ENCODE results near the gene SH3YL1. TPM values are rescaled to one million over a fixed set of nuclear protein-coding genes. Genes with fewer than 3 reads are reported as not detected.

The SH3YL1 gene
- total RNA-seq, 1 donor from 2014 or later, result 33.3 TPM

- Mint-ChIP-seq H3K27me3 (no peaks in the 10 kb centered on the region), H3K27ac (no peak overlapping the region), H3K9me3 (no peaks in the 10 kb centered on the region), H3K4me3 (no peak overlapping the region), H3K4me1 (no peaks in the 10 kb centered on the region), H3K36me3 (ENCODE audit: low read depth) (peaks cover 54% of the 10 kb centered on the region)
- ChIA-PET POLR2A (no interaction called here), CTCF (no interaction called here)
- DNase-seq (no peak), ATAC-seq (ENCODE audit: low read depth) (no peak)
- no peak for TF ChIP-seq CTCF (IDR thresholded peaks at IDR 0.05)
- intact Hi-C loops (cut with micrococcal nuclease), result no loop called here
These were observed 29.4 kb downstream of the SH3YL1 start for GRCh38 chr2:234421-234820.

GRCh38 chr2:233030-233429 is 30.8 kb downstream of the SH3YL1 start:
- DNase-seq, result no peak
- H3K36me3 Mint-ChIP-seq (ENCODE audit: low read depth), result peaks cover 52% of the 10 kb centered on the region
- ATAC-seq (ENCODE audit: low read depth), result no peak
- H3K9me3 Mint-ChIP-seq, result no peaks in the 10 kb centered on the region
- CTCF ChIA-PET, result no interaction called here
- H3K27ac Mint-ChIP-seq, result no peak overlapping the region
- no peaks in the 10 kb centered on the region for H3K4me1 Mint-ChIP-seq
- H3K4me3 Mint-ChIP-seq, result no peak overlapping the region
- TF ChIP-seq CTCF (IDR thresholded peaks at IDR 0.05), result no peak
- intact Hi-C loops (cut with micrococcal nuclease), result no loop called here
- no peaks in the 10 kb centered on the region for H3K27me3 Mint-ChIP-seq
- POLR2A ChIA-PET, result no interaction called here

GRCh38 chr2:231521-232185 is 32.2 kb downstream of the SH3YL1 start:
- ChIA-PET CTCF (no interaction called here), POLR2A (no interaction called here)
- peaks cover 55% of the 10 kb centered on the region for H3K36me3 Mint-ChIP-seq (ENCODE audit: low read depth)

GRCh38 chr2:228518-229278 is 35.1 kb downstream of the SH3YL1 start:
- H3K4me1 Mint-ChIP-seq, result no peaks in the 10 kb centered on the region
- TF ChIP-seq CTCF (IDR thresholded peaks at IDR 0.05), result no peak
- no peak overlapping the region for H3K27ac Mint-ChIP-seq
- DNase-seq, result no peak
- ATAC-seq (ENCODE audit: low read depth), result no peak
- peaks cover 68% of the 10 kb centered on the region for H3K36me3 Mint-ChIP-seq (ENCODE audit: low read depth)
- ChIA-PET POLR2A (no interaction called here), CTCF (no interaction called here)
- H3K4me3 Mint-ChIP-seq, result no peak overlapping the region
- intact Hi-C loops (cut with micrococcal nuclease), result no loop called here
- no peaks in the 10 kb centered on the region for H3K9me3 Mint-ChIP-seq
- no peaks in the 10 kb centered on the region for H3K27me3 Mint-ChIP-seq

More at GRCh38 chr2:231521-232185, 32.2 kb downstream of the SH3YL1 start:
- no peak for TF ChIP-seq CTCF (IDR thresholded peaks at IDR 0.05)
- no peaks in the 10 kb centered on the region for H3K27me3 Mint-ChIP-seq
- no peaks in the 10 kb centered on the region for H3K9me3 Mint-ChIP-seq
- DNase-seq, result no peak
- H3K4me1 Mint-ChIP-seq, result no peaks in the 10 kb centered on the region
- intact Hi-C loops (cut with micrococcal nuclease), result no loop called here
- H3K4me3 Mint-ChIP-seq, result no peak overlapping the region
- H3K27ac Mint-ChIP-seq, result no peak overlapping the region
- ATAC-seq (ENCODE audit: low read depth), result no peak

GRCh38 chr2:228115-228514 is 35.7 kb downstream of the SH3YL1 start:
- Mint-ChIP-seq H3K36me3 (ENCODE audit: low read depth) (peaks cover 69% of the 10 kb centered on the region), H3K27ac (no peak overlapping the region), H3K9me3 (no peaks in the 10 kb centered on the region), H3K4me3 (no peak overlapping the region), H3K27me3 (no peaks in the 10 kb centered on the region), H3K4me1 (no peaks in the 10 kb centered on the region)
- intact Hi-C loops (cut with micrococcal nuclease), result no loop called here
- no peak for DNase-seq
- no peak for TF ChIP-seq CTCF (IDR thresholded peaks at IDR 0.05)
- ChIA-PET POLR2A (no interaction called here), CTCF (no interaction called here)
- no peak for ATAC-seq (ENCODE audit: low read depth)
